HepG2 (cell line): Measurements from ENCODE around the gene PTMA. TPM values are rescaled to one million over a fixed set of nuclear protein-coding genes. Genes with fewer than 3 reads are reported as not detected.
"Not testable (repeated sequence)": the region's sequence is repeated elsewhere in the genome, so short reads cannot be mapped to it uniquely, and the experiment has no call there.

ENCODE experiments used
- ATAC-seq: fragments of 200-7000 bp; cut with Tn5 transposase; 3 replicates; pipeline ENCODE4 v1.9.1; 2020; ENCODE audit warnings: mild to moderate bottlenecking, moderate library complexity
- BruUV-seq: library from RNA; stranded (reverse); fragments of 400-500 nt; replicated peaks from 2 replicates; lab custom pipeline; 2021; lab: Mats Ljungman, UMichigan
- CTCF ChIA-PET: fragments of 300-600 bp; formaldehyde crosslinking; extraction: SDS; loops from one replicate; lab custom pipeline; 2021; ENCODE audit warnings: low total read pairs, inconsistent platforms, low intra/inter-chr PET ratio; lab: Yijun Ruan, JAX
- POLR2A ChIA-PET: fragments of 350-600 bp; sonication (Branson Sonifier 250); formaldehyde crosslinking; loops from one replicate; lab custom pipeline; 2020; ENCODE audit warnings: antibody characterized with exemption, inconsistent platforms; lab: Yijun Ruan, JAX
- DNase-seq: peaks from one replicate; pipeline ENCODE4 v3.0.0-alpha.2; 2015; ENCODE audit warnings: low spot score
- FAIRE-seq: peaks from 3 replicates; lab custom pipeline; 2011; peaks lifted over from hg19 to GRCh38; lab: Jason Lieb, UNC
- H2AFZ ChIP-seq: one replicate; pipeline ENCODE4 v1.6.1; 2011; ENCODE audit warnings: low read length, inconsistent platforms
- H3K27ac ChIP-seq: fragments of 300-600 bp; 3 replicates; pipeline ENCODE4 v1.8.0; 2011; ENCODE audit warnings: mixed run types, mild to moderate bottlenecking, mixed read lengths, low read length, inconsistent platforms; ENCODE audit not compliant: insufficient read depth; ENCODE audit errors: extremely low read length
- H3K27me3 ChIP-seq, 2 experiments: fragments of 200-600 bp in 1 of 2; 2 replicates in 1 of 2; 3 replicates in 1 of 2; pipeline versions ENCODE4 v1.6.0 to v1.8.0; 2011; ENCODE audit warnings: low read length in 2 of 2, mild to moderate bottlenecking in 2 of 2, moderate library complexity in 2 of 2, inconsistent platforms in 1 of 2; ENCODE audit not compliant: insufficient read depth in 2 of 2, control insufficient read depth in 1 of 2
- H3K36me3 ChIP-seq, 2 experiments: fragments of 200-600 bp in 1 of 2; replicated peaks in 1 of 2; 2 replicates in 1 of 2; 3 replicates in 1 of 2; pipeline versions ENCODE4 v1.5.1 to v1.8.0; 2011; ENCODE audit warnings: low read length in 2 of 2, inconsistent platforms in 1 of 2; ENCODE audit not compliant: insufficient read depth in 2 of 2, control insufficient read depth in 1 of 2
- H3K4me1 ChIP-seq: 2 replicates; pipeline ENCODE4 v1.5.1; 2012; ENCODE audit warnings: low read length, inconsistent platforms; ENCODE audit not compliant: insufficient read depth
- H3K4me2 ChIP-seq: 2 replicates; pipeline ENCODE4 v1.6.0; 2011; ENCODE audit warnings: low read depth, low read length, inconsistent platforms
- H3K4me3 ChIP-seq, 3 experiments: fragments of 200-600 bp in 1 of 3; sonication (generic), shearing (Covaris generic) in 1 of 3; replicated peaks in 1 of 3; 2 replicates each; pipeline ENCODE4 v1.5.1; 2011 to 2016; ENCODE audit warnings: low read length in 3 of 3, inconsistent platforms in 2 of 3, low read depth in 2 of 3, mild to moderate bottlenecking in 2 of 3, control low read depth in 1 of 3, mixed read lengths in 1 of 3; ENCODE audit not compliant: insufficient read depth in 1 of 3
- H3K79me2 ChIP-seq: one replicate; pipeline ENCODE4 v1.6.1; 2011; ENCODE audit warnings: low read length, inconsistent platforms; ENCODE audit not compliant: insufficient read depth
- H3K9ac ChIP-seq: 2 replicates; pipeline ENCODE4 v1.6.0; 2011; ENCODE audit warnings: mild to moderate bottlenecking, low read depth, low read length, inconsistent platforms; ENCODE audit not compliant: insufficient read depth
- H3K9me3 ChIP-seq: 2 replicates; pipeline ENCODE4 v1.5.1; 2012; ENCODE audit warnings: mild to moderate bottlenecking, low read length
- H4K20me1 ChIP-seq: 2 replicates; pipeline ENCODE4 v1.6.0; 2011; ENCODE audit warnings: inconsistent platforms, mild to moderate bottlenecking, low read length, moderate library complexity; ENCODE audit not compliant: insufficient read depth
- AGO2 ChIP-seq: fragments of 200-400 bp; formaldehyde crosslinking; optimal IDR thresholded peaks from 2 replicates; pipeline ENCODE3; 2017; ENCODE audit warnings: mild to moderate bottlenecking, low read depth, low read length, moderate library complexity
- EED ChIP-seq: sonication (generic); formaldehyde crosslinking; IDR thresholded peaks from 2 replicates; pipeline ENCODE4 v1.5.0; 2020; ENCODE audit warnings: mild to moderate bottlenecking, missing genetic modification reagents
- NCOA2 ChIP-seq: sonication (generic); formaldehyde crosslinking; IDR thresholded peaks from 2 replicates; pipeline ENCODE4 v1.8.0; 2022; ENCODE audit warnings: inconsistent platforms
- RBFOX2 ChIP-seq: fragments of 200-400 bp; formaldehyde crosslinking; IDR thresholded peaks from 2 replicates; pipeline ENCODE4 v1.6.1; 2017; ENCODE audit warnings: low read depth, mild to moderate bottlenecking, low read length
- RBM22 ChIP-seq: fragments of 200-400 bp; formaldehyde crosslinking; optimal IDR thresholded peaks from 2 replicates; pipeline ENCODE3; 2017; ENCODE audit warnings: mild to moderate bottlenecking, low read length, moderate library complexity
- TBX2 ChIP-seq: sonication (generic); formaldehyde crosslinking; IDR thresholded peaks from 2 replicates; pipeline ENCODE4 v1.5.0; 2020; ENCODE audit warnings: missing genetic modification reagents, mild to moderate bottlenecking, borderline replicate concordance
- ZFP91 ChIP-seq: sonication (generic); formaldehyde crosslinking; IDR thresholded peaks from 2 replicates; pipeline ENCODE4 v1.9.0; 2022; ENCODE audit warnings: missing genetic modification reagents, mild to moderate bottlenecking, borderline replicate concordance
- ZNF788 ChIP-seq: sonication (generic); formaldehyde crosslinking; IDR thresholded peaks from 2 replicates; pipeline ENCODE4 v1.5.0; 2020; ENCODE audit warnings: mild to moderate bottlenecking, missing genetic modification reagents, borderline replicate concordance
- WGBS: methylation state at CpG from one replicate; pipeline ENCODE4 v1.1.6; 2017; ENCODE audit warnings: low lambda C conversion rate; 5-methylcytosine and 5-hydroxymethylcytosine counted together
- in situ Hi-C: cut with HindIII; loops from 2 replicates; pipeline ENCODE4 v1.10.0; 2017; ENCODE audit warnings: low pct_unique_long_range_greater_than_20kb; ENCODE audit not compliant: extremely low pct_ligation_motif_present
- intact Hi-C: fragments of 100-400 bp; cut with micrococcal nuclease; formaldehyde crosslinking; loops from one replicate; pipeline ENCODE4 v1.10.0; 2022; ENCODE audit not compliant: unreplicated experiment
- polyA plus RNA-seq, 8 experiments: library from polyadenylated mRNA; depleted of rRNA in 3 of 8; stranded (reverse) in 7 of 8; unstranded in 1 of 8; fragments of >200 nt; fragmentation: Illumina TruSeq in 4 of 8; extraction: Trizol in 4 of 8; gene quantifications; 2 replicates each; pipeline versions ENCODE4 v1.2.1 to v1.2.3, GENCODE V29; 2011 to 2016; ENCODE audit warnings: low read depth in 4 of 8, missing spikeins in 1 of 8, mixed read lengths in 1 of 8; ENCODE audit not compliant: insufficient read depth in 1 of 8
- total RNA-seq, 5 experiments: library from RNA; depleted of rRNA; stranded (reverse); fragments of >200 nt; fragmentation: Illumina TruSeq; extraction: Trizol; gene quantifications; 2 replicates each; pipeline ENCODE4 v1.2.3, GENCODE V29; 2016; ENCODE audit warnings: low read depth in 1 of 5

PTMA gene
- total and polyA plus RNA-seq, 2 of the 13 experiments (the other 11 are each of a cell fraction or from before 2014, with no cell fraction given) = 190 to 1,086 TPM

GRCh38 chr2:231711677-231712450 lies 3.5 kb downstream of the PTMA start (continued):
- no peak for TF ChIP-seq RBFOX2
- TF ChIP-seq ZFP91 = peak; percentile 42; the same call in 1 of the 2 replicates
- TF ChIP-seq NCOA2 (CRISPR knock-in tag) = no peak
- TF ChIP-seq, all 625 proteins: peak for 11

- ATAC-seq, H2AFZ ChIP-seq, FAIRE-seq, H3K4me3 ChIP-seq, POLR2A ChIA-PET, H3K27me3 ChIP-seq: not testable (repeated sequence)
- Histone ChIP-seq H4K20me1 (peaks cover 39% of the 10 kb centered on the region), H3K36me3 (peaks cover 15 to 17% of the 10 kb centered on the region in 2 experiments), H3K4me1 (peaks cover 63% of the 10 kb centered on the region), H3K79me2 (peaks cover 41% of the 10 kb centered on the region)
- in situ Hi-C loops = loop anchor here (5.0 kb wide), 2 partner anchors 35 to 100 kb away; no protein-coding TSS in a partner anchor
- 86% methylated on average over 18 of the region's 18 CpGs for WGBS
- 0 out of 2 replicates have a peak, but pooled peaks have one; percentile 15 for TF ChIP-seq TBX2 (CRISPR knock-in tag)
- peak; percentile 71; the same call in 1 of the 2 replicates for TF ChIP-seq EED (CRISPR knock-in tag)
- peak; percentile 43; the same call in 1 of the 2 replicates for TF ChIP-seq ZNF788 (CRISPR knock-in tag)
- TF ChIP-seq RBM22 = peak; percentile 4
- TF ChIP-seq AGO2 = peak; percentile 9
- TF ChIP-seq, all 625 proteins: peak for 5; not testable (repeated sequence) for 620
- Histone ChIP-seq H3K9ac (peak overlapping the region; percentile 84; the same call in 1 of the 2 replicates), H3K4me2 (peak overlapping the region; percentile 92; the same call in 1 of the 2 replicates)
- DNase-seq, H3K9me3 ChIP-seq, H3K27ac ChIP-seq: not testable (repeated sequence)
- TSS peak; percentile 56 for BruUV-seq
- intact Hi-C loops = loop anchor here (5.0 kb wide), 1 partner anchor 250 kb away; the partner anchor contains the start of gene NCL
- CTCF ChIA-PET = interaction anchor here (1.6 to 5.5 kb wide), 3 partner anchors 26 to 35 kb away, joined by 5 to 82 read pairs (median 59); no protein-coding TSS in a partner anchor
Measured at GRCh38 chr2:231712451-231713021, 4.2 kb downstream of the PTMA start.

- H4K20me1 ChIP-seq = peaks cover 39% of the 10 kb centered on the region
- H3K9me3 ChIP-seq, FAIRE-seq, H3K4me2 ChIP-seq, DNase-seq, H2AFZ ChIP-seq, H3K27me3 ChIP-seq, H3K9ac ChIP-seq, H3K4me3 ChIP-seq, H3K27ac ChIP-seq, BruUV-seq, ATAC-seq: not testable (repeated sequence)
- intact Hi-C loops = loop anchor here (5.0 kb wide), 1 partner anchor 251 kb away; the partner anchor contains the start of gene NCL
- CTCF ChIA-PET = interaction anchor here (1.1 to 5.5 kb wide), 5 partner anchors 27 to 101 kb away, joined by 3 to 82 read pairs (median 10); no protein-coding TSS in a partner anchor
- in situ Hi-C loops = loop anchor here (5.0 kb wide), 2 partner anchors 36 to 101 kb away; no protein-coding TSS in a partner anchor
- peaks cover 67% of the 10 kb centered on the region for H3K4me1 ChIP-seq
- peaks cover 41% of the 10 kb centered on the region for H3K79me2 ChIP-seq
- POLR2A ChIA-PET = interaction anchor here (1.0 to 5.7 kb wide), 14 partner anchors 10 to 249 kb away, joined by 3 to 26 read pairs (median 8); partner anchors contain the start of genes COPS7B and NCL
- peaks cover 15 to 17% of the 10 kb centered on the region in 2 experiments for H3K36me3 ChIP-seq
Measured at GRCh38 chr2:231713406-231713729, 5.0 kb downstream of the PTMA start.
